Neural progenitor cell (in vitro differentiated cells): Measurements from ENCODE around the gene CDCA7L.

Experiments
- CTCF ChIP-seq: fragments of 200-600 bp; sonication (generic); IDR thresholded peaks from 2 replicates; pipeline ENCODE4 v1.5.1; 2017; ENCODE audit warnings: antibody characterized with exemption, mild to moderate bottlenecking
- EZH2phosphoT487 ChIP-seq: fragments of 200-600 bp; sonication (generic); IDR thresholded peaks from 2 replicates; pipeline ENCODE4 v1.6.1; 2017; ENCODE audit warnings: antibody characterized with exemption

- TF ChIP-seq CTCF (no peak), EZH2phosphoT487 (no peak)
Measured at GRCh38 chr7:21962677-21963076, 17.0 kb upstream of the CDCA7L start.
